ENCODE results near the gene CATSPER1. TPM values are rescaled to one million over a fixed set of nuclear protein-coding genes. Genes with fewer than 3 reads are reported as not detected.

Gene CATSPER1
- total RNA-seq, 1 donor, result not detected

GRCh38 chr11:66013762-66014100 lies 12.5 kb downstream of the CATSPER1 start:
- TF ChIP-seq, protein P1, sequence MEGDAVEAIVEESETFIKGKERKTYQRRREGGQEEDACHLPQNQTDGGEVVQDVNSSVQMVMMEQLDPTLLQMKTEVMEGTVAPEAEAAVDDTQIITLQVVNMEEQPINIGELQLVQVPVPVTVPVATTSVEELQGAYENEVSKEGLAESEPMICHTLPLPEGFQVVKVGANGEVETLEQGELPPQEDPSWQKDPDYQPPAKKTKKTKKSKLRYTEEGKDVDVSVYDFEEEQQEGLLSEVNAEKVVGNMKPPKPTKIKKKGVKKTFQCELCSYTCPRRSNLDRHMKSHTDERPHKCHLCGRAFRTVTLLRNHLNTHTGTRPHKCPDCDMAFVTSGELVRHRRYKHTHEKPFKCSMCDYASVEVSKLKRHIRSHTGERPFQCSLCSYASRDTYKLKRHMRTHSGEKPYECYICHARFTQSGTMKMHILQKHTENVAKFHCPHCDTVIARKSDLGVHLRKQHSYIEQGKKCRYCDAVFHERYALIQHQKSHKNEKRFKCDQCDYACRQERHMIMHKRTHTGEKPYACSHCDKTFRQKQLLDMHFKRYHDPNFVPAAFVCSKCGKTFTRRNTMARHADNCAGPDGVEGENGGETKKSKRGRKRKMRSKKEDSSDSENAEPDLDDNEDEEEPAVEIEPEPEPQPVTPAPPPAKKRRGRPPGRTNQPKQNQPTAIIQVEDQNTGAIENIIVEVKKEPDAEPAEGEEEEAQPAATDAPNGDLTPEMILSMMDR (IDR thresholded peaks at IDR 0.05; ENCODE audit: extremely low read depth, low read depth, low read length), result no peak

DNA sequence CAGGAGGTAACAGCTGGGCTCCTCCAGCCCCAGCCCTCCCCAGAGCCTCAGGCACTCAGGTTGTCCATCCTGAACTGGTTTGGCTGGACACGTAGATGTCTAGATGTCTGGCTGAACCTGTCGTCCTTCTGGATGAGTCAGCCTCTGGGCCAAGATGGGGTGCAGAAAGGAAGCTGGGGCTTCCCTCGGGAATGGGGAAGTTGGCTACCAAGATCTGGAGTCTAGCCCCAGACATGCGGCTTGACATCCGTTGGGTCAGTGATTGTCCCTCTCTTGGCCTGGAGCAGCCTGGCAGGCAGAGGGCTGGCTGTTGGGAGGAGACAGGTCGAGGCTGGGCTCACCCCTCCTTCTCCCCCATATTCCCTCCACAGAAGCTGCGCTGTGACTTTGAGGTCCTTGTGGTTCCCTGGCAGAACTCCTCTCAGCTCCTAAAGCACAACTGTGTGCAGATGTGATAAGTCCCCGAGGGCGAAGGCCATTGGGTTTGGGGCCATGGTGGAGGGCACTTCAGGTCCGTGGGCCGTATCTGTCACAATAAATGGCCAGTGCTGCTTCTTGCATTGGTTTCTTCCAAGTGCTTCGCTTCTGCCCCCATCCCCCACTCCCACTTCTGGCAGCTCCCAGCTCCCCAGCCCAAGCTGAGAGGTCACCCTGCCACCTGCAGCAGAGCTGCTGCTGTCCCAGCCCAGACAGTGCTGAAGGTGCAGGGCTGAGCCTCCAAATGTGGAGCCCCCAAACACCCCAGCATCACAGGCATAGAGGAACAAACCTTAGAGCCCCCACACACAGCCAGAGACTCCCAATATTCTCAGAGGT lies 13.1 kb downstream of the CATSPER1 start:
- H4K20me1 ChIP-seq (ENCODE audit: insufficient read depth, low read length), result no peaks in the 10 kb centered on the region
- no peaks in the 10 kb centered on the region for H3K27me3 ChIP-seq (ENCODE audit: insufficient read depth, low read length)
- DNase-seq (ENCODE audit: insufficient read length, low spot score, missing footprints), result peak; percentile 89
- no peak overlapping the region for H3K4me3 ChIP-seq (ENCODE audit: insufficient read depth, low read length)
- H3K36me3 ChIP-seq (ENCODE audit: insufficient read depth, low read length), result no peaks in the 10 kb centered on the region
- TF ChIP-seq, protein P1 (IDR thresholded peaks at IDR 0.05; ENCODE audit: extremely low read depth, low read depth, low read length), result no peak
- no peaks in the 10 kb centered on the region for H3K9me3 ChIP-seq (ENCODE audit: low read depth, low read length)
- peaks cover 29% of the 10 kb centered on the region for H3K4me1 ChIP-seq (ENCODE audit: insufficient read depth, low read length)
- no peaks in the 10 kb centered on the region for H3K79me2 ChIP-seq (ENCODE audit: insufficient read depth, low read length)
- no peak overlapping the region for H2AFZ ChIP-seq (ENCODE audit: low read length)
- H3K4me2 ChIP-seq (ENCODE audit: insufficient read depth, low read length), result no peak overlapping the region
- no peak overlapping the region for H3K27ac ChIP-seq (ENCODE audit: low read depth, low read length)

More at GRCh38 chr11:66013762-66014100, 12.5 kb downstream of the CATSPER1 start:
- Histone ChIP-seq H3K79me2 (ENCODE audit: insufficient read depth, low read length) (no peaks in the 10 kb centered on the region), H3K9me3 (ENCODE audit: low read depth, low read length) (no peaks in the 10 kb centered on the region), H2AFZ (ENCODE audit: low read length) (no peak overlapping the region), H3K27me3 (ENCODE audit: insufficient read depth, low read length) (no peaks in the 10 kb centered on the region), H3K4me3 (ENCODE audit: insufficient read depth, low read length) (no peak overlapping the region), H3K4me1 (ENCODE audit: insufficient read depth, low read length) (peaks cover 29% of the 10 kb centered on the region), H3K36me3 (ENCODE audit: insufficient read depth, low read length) (no peaks in the 10 kb centered on the region), H3K4me2 (ENCODE audit: insufficient read depth, low read length) (no peak overlapping the region), H3K27ac (ENCODE audit: low read depth, low read length) (no peak overlapping the region), H4K20me1 (ENCODE audit: insufficient read depth, low read length) (no peaks in the 10 kb centered on the region)
- DNase-seq (ENCODE audit: insufficient read length, low spot score, missing footprints), result peak; percentile 55

GRCh38 chr11:66012371-66012945 lies 13.8 kb downstream of the CATSPER1 start:
- Histone ChIP-seq H3K4me2 (ENCODE audit: insufficient read depth, low read length) (no peak overlapping the region), H2AFZ (ENCODE audit: low read length) (no peak overlapping the region), H3K9me3 (ENCODE audit: low read depth, low read length) (no peaks in the 10 kb centered on the region), H3K4me3 (ENCODE audit: insufficient read depth, low read length) (no peak overlapping the region), H3K27ac (ENCODE audit: low read depth, low read length) (no peak overlapping the region), H3K36me3 (ENCODE audit: insufficient read depth, low read length) (no peaks in the 10 kb centered on the region), H4K20me1 (ENCODE audit: insufficient read depth, low read length) (no peaks in the 10 kb centered on the region), H3K4me1 (ENCODE audit: insufficient read depth, low read length) (peaks cover 29% of the 10 kb centered on the region), H3K79me2 (ENCODE audit: insufficient read depth, low read length) (no peaks in the 10 kb centered on the region), H3K27me3 (ENCODE audit: insufficient read depth, low read length) (no peaks in the 10 kb centered on the region)
- DNase-seq (ENCODE audit: insufficient read length, low spot score, missing footprints), result peak; percentile 67
- TF ChIP-seq, protein P1 (IDR thresholded peaks at IDR 0.05; ENCODE audit: extremely low read depth, low read depth, low read length), result no peak

GRCh38 chr11:66011785-66012303 lies 14.4 kb downstream of the CATSPER1 start, which contains the start of gene CST6:
Gene CST6 (plus strand): TSS chr11:66012008. CDS start chr11:66012045, 37 bp downstream.
- Histone ChIP-seq H2AFZ (ENCODE audit: low read length) (peak within 1 kb of the TSS; percentile 38), H3K27ac (ENCODE audit: low read depth, low read length) (no peak within 1 kb of the TSS), H3K4me3 (ENCODE audit: insufficient read depth, low read length) (peak within 1 kb of the TSS; percentile 39), H4K20me1 (ENCODE audit: insufficient read depth, low read length) (no peaks in the 10 kb centered on the region), H3K9me3 (ENCODE audit: low read depth, low read length) (no peaks in the 10 kb centered on the region), H3K79me2 (ENCODE audit: insufficient read depth, low read length) (no peaks in the 10 kb centered on the region), H3K4me2 (ENCODE audit: insufficient read depth, low read length) (peak within 1 kb of the TSS; percentile 23), H3K4me1 (ENCODE audit: insufficient read depth, low read length) (peaks cover 29% of the 10 kb centered on the region), H3K36me3 (ENCODE audit: insufficient read depth, low read length) (no peaks in the 10 kb centered on the region), H3K27me3 (ENCODE audit: insufficient read depth, low read length) (no peaks in the 10 kb centered on the region)
- peak; percentile 44 for DNase-seq (ENCODE audit: insufficient read length, low spot score, missing footprints)
- TF ChIP-seq, protein P1 (IDR thresholded peaks at IDR 0.05; ENCODE audit: extremely low read depth, low read depth, low read length), result no peak
